CD4-positive, alpha-beta T cell treated with Interleukin-6 for 4 hours (primary cell): ENCODE results near the gene NAV1.
"Not testable (repeated sequence)": the region's sequence is repeated elsewhere in the genome, so short reads cannot be mapped to it uniquely, and the experiment has no call there.

Experiments
- DNase-seq: peaks from one replicate; pipeline ENCODE4 v3.0.0-alpha.2; 2020; ENCODE audit warnings: mixed read lengths

Gene NAV1, protein sequence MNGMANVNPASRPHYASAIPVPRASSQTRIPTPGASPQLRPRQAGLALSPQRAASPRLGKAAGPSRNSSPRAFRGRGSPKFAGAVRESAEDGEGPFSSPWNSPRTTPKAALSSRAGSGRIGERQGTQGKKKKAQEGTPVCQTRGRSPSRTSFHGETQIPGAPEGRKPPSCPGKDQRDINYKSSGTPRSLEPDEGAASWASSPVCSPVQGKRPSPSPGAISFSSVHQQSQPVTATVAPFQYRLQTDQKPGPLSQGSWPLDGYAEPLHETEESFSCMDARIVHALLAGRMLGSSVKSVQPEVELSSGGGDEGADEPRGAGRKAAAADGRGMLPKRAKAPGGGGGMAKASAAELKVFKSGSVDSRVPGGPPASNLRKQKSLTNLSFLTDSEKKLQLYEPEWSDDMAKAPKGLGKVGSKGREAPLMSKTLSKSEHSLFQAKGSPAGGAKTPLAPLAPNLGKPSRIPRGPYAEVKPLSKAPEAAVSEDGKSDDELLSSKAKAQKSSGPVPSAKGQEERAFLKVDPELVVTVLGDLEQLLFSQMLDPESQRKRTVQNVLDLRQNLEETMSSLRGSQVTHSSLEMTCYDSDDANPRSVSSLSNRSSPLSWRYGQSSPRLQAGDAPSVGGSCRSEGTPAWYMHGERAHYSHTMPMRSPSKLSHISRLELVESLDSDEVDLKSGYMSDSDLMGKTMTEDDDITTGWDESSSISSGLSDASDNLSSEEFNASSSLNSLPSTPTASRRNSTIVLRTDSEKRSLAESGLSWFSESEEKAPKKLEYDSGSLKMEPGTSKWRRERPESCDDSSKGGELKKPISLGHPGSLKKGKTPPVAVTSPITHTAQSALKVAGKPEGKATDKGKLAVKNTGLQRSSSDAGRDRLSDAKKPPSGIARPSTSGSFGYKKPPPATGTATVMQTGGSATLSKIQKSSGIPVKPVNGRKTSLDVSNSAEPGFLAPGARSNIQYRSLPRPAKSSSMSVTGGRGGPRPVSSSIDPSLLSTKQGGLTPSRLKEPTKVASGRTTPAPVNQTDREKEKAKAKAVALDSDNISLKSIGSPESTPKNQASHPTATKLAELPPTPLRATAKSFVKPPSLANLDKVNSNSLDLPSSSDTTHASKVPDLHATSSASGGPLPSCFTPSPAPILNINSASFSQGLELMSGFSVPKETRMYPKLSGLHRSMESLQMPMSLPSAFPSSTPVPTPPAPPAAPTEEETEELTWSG (N-terminal part only)

DNA sequence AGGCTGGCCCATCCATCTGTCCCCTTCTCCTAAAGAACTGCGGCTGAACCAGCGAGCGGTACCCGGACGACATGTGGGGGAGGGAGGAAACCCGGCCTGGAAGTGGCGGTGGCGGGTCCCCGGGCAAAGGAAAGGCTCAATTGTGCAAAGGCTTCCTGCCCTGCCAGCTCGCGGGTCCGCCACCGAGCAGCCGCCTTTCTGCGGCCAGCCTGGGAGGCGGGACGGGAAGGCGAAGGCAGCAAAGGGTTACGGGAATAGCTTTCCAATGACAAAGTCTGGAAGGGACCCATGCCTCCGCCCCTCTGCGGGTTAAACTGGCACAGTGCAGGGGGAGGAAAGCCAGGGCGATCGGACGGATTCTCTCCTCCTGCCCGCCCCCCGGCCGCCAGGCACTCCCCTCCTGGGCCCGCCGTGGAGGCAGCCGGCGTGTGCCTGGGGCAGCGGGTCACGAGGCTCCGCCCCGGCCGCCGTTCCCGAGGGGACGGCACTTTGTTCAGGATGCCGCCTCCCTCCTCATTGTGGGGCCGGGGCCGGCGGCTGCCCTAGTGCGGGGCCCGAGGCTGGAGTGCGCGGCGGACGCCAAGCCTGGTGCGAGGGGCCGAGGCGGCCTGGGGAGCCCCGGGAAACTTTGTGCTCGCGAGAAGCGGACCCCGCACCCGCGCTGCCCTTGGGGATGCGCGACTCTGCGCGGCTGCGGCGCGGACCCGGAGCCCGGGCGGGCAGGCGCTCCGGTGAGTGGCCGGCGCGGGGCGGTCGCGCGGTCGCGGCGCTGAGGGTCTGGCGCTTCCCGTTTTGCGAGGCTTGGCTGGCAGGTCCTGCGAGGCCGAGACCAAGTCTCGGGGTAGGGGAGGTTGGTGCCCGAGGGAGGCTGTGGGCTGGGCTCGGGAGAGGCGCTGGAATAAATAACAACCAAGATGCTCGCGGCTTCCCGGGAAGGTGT is at the start of gene NAV1:
TSS of gene NAV1 (plus strand) at position 516 of the 940 bp plus-strand sequence. CDS start 83,758 bp downstream, outside the sequence.
- DNase-seq = no peak

DNA sequence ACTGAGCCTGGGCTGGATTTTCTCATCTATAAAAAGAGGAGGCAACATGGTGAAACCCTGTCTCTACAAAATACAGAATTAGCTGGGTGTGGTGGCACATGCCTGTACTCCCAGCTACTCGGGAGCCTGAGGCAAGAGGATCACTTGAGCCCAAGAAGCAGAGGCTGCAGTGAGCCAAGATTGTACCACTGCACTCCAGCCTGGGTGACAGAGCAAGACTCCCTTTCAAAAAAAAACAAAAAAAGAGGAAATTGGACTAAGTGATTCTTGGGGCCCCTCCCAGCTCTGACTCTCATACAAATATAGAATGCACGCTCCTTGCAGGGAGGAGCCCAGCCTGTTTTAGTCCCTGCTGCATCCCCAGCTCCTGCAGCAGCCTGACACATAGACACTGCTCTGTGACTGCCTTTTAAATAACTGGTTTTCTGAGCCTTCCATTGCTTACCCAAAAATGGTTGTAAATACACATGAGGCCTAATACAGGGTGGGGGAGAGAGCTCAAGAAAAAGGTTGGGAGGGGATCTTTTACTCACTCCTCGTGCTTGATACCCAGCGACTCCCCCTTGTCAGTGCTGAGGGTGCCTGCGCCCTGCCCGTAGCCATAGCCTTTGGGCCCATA is 49.2 kb upstream of the NAV1 start:
- DNase-seq = no peak

DNA sequence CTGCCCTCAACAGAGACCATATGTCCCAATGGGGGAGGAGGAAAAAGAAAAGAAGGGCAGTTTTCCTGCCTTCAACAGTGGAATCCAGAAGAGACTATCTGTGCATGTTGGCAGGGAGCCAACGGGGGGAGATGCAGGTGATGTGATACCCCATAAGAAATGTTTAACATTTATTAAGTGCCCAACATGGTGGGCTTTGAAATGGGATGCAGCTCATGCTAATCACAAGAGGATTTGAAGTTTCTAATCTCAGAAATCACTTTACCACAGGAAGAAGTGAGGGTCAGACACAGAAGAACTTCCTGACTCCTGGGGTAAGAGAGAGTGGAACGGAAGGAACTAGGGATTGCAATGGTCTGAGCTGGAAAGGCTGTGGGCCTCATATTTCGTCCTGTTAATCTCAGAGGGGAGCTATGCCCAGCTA is 48.2 kb upstream of the NAV1 start:
- no peak for DNase-seq

DNA sequence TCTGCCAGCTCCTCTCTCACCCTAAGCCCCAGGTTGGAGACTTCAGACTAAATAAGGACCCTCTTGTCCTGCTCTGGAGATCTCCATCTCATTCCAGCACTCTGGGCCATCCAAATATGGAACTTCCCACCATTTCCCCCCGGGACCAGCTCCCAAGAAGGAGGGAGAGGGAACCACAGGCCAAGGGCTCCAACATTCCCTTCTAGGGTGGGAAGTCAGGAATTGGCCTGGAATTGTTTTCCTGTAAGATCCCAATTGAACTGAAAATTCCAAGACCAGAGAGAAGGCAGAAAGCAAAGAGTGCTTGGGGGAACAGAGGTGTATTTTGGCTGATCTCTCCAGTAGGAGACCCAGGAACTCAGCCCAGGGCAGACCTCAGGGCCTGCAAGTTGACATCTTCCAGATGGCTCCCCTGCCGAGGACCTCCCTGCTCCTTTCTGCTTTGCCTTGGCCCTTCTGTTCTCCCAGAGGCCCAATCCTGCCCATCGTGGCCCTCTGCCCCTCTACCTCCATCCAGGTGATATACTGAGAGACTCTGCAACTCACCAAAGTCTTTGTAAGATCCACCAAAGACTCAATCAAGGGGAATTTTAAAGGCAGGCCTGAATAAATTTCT is 46.9 kb upstream of the NAV1 start:
- DNase-seq = no peak

- DNase-seq = not testable (repeated sequence)
Measured at GRCh38 chr1:201493026-201493656, 45.8 kb upstream of the NAV1 start.

DNA sequence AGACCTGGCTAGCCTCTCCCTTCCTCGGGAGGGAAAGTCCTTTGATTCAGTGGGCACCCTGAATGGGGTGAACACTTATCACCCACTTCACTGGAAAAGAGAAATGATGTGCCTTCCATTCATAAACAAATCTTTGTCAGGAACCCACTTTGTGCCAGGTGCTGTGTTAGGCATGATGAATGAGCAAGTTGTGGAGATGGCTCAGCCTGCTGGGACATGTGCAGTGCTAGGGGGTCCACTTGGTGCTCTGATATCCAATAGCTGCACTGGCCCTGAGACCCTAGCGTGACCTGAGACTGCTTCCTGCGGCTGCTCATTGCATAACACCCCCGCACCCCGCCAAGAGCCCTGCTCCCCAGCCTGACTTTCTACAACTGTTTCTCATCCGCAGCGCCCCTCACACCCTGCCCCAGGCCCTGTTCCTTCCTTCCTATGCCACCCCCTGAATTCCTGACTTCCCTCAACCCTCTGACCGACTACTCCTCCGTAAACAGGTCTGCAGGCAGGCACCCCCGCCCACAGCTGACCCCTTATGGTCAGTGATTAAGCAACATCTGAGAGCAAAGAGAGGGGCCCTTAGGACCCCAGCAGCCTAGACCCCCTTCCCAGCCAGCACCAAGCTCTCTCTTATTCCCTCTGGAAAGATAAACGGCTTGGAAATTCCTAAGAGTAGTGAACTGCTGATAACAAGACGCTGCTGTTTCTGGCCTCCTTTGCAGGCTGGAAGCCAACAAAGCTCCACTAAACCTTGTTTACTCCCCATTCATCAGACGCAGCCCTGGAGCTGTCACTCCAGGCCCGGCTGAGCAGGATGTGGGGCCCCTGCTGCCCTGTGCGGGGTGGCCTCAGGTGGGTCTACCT is 44.9 kb upstream of the NAV1 start:
- DNase-seq = no peak

- DNase-seq = no peak
Measured at GRCh38 chr1:201495551-201496295, 43.2 kb upstream of the NAV1 start.

DNA sequence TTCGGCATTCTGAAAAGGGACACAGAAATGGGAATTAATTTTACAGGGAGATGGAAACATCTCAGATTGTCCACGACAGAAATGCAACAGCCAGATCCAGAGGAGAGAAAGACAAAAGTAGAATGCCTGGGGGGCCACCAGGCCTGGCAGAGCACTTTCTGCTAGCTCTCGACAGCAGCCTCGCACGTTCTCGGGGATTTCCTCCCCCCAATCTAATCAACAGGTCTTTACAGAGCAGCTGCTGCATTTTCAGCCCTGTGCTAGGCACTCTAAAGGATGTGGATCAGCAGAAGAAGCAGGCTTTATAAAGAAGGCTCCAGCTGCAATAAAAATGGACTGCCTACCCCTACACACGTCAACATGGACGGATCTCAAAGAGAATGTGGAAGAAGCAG is 42.6 kb upstream of the NAV1 start:
- DNase-seq = no peak

GRCh38 chr1:201497935-201498509 is 40.9 kb upstream of the NAV1 start:
- no peak for DNase-seq

- DNase-seq = no peak
Measured at GRCh38 chr1:201498621-201499020, 40.3 kb upstream of the NAV1 start.

DNA sequence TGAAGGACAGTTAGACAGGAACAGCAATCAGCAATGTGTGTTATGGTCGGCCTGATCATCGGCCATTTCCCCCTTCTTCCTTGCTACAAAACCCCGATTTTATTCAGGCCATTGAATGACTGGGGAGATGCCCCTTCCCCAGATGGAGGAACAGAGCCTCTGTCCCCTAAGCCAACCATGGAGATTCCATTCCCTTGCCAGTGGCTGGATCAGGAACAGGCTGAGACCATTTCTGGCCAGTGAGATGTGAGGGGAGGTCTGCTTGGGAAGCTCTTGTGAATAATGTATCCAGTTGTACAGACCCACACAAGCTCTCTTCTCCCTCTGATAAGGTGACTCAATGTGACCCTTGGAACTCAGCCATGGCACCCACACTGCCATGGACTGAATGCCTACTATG is 39.7 kb upstream of the NAV1 start:
- no peak for DNase-seq

DNA sequence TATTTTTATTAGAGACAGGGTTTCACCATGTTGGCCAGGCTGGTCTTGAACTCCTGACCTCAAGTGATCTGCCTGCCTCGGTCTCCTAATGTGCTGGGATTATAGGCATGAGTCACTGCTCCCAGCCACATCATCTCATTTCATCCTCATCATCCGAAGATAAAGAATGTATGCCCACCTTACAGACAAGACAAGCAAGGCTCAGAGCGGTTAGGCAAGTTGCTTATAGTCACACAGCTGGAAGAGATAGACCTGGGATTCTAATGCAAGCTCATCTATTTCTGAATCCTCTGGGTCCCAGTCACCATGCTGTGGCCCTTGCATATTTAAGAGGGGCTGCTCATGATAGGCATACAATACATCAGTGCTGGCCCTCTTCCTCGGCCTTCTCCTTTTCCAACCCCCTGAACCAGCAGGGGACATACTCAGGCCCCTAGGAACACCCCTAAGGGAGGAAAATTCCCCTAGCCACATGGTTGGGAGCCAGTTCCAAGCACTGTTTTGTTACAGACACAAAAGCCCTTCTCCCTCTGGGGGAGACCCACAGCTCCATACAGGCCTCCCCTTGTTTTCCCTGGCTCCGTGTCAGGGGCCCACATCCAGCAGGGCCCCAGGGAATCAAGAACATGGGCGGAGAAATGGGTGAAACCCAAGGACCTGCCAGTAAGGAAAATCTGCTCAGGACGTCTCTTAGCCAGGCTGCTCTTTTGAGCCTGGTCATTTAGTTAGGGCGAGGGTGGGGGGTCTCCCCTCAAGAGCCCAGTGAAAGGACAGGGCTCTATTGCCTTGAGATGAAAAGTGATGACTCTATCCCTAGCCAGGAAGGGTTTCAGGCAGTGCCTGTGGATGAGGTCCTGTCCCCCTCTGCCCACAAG is 38.9 kb upstream of the NAV1 start:
- DNase-seq = no peak

GRCh38 chr1:201500670-201501120 is 38.2 kb upstream of the NAV1 start:
- DNase-seq = no peak

DNA sequence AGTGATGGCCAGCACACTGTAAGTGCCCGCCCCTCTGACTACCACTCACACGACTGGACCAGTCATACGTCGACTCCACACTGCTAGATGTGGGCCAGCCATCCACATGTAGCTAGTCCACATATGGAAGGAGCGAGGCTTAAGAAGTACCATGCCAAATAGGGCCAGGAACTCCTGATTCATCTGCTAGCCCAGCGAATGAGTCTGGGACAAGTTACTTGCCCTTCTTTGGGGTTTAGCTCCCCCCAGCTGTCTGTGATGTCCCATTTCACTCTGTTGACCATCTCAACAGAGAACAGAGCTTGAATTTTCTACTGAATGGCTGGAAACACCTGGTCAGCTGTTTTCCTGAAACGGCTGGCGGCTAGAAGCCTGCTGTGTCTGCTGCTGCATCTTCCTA is 37.8 kb upstream of the NAV1 start:
- no peak for DNase-seq

DNA sequence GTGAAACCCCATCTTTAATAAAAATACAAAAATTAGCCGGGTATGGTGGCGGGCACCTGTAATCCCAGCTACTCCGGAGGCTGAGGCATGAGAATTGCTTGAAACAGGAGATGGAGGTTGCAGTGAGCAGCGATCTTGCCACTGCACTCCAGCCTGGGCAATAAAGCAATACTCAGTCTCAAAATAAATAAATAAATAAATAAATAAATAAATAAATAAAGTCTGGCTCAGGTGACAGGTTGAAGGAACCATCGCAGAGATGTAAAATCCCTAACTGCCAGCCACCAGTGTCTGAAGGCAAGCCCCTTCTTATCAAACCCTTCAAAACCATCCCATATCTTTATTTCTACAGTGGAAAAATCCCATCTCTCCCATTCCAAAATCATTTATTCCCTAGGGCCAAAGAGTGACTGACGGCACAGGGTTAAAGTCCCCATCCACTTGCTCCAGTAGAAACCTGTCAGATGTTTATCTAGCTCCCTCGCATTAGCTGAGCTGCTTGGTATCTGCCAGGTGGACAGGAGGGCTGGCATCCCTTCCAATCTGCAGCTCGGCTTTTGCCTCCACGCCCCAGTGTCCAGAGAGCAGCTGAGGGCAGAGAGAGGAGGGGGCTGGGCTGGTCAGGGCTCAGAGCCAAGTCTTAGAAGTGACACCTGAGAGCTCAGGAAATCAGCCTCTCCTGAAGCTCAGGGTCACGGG is 37.0 kb upstream of the NAV1 start:
- DNase-seq = no peak

GRCh38 chr1:201502511-201502857 is 36.4 kb upstream of the NAV1 start:
- DNase-seq = no peak
